ENCODE data around the gene ATP10A.

Gene ATP10A

GRCh38 chr15:25780479-25781255 lies 82.5 kb downstream of the ATP10A start:
- no peak overlapping the region for H3K27ac Mint-ChIP-seq
- no peaks in the 10 kb centered on the region for H3K27me3 Mint-ChIP-seq (ENCODE audit: low read depth)
- H3K4me3 Mint-ChIP-seq: no peak overlapping the region
- H3K9me3 Mint-ChIP-seq: no peaks in the 10 kb centered on the region
- H3K36me3 Mint-ChIP-seq (ENCODE audit: low read depth): no peaks in the 10 kb centered on the region
- H3K4me1 Mint-ChIP-seq: peaks cover 24% of the 10 kb centered on the region
- TF ChIP-seq, protein P1, sequence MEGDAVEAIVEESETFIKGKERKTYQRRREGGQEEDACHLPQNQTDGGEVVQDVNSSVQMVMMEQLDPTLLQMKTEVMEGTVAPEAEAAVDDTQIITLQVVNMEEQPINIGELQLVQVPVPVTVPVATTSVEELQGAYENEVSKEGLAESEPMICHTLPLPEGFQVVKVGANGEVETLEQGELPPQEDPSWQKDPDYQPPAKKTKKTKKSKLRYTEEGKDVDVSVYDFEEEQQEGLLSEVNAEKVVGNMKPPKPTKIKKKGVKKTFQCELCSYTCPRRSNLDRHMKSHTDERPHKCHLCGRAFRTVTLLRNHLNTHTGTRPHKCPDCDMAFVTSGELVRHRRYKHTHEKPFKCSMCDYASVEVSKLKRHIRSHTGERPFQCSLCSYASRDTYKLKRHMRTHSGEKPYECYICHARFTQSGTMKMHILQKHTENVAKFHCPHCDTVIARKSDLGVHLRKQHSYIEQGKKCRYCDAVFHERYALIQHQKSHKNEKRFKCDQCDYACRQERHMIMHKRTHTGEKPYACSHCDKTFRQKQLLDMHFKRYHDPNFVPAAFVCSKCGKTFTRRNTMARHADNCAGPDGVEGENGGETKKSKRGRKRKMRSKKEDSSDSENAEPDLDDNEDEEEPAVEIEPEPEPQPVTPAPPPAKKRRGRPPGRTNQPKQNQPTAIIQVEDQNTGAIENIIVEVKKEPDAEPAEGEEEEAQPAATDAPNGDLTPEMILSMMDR (IDR thresholded peaks at IDR 0.05; ENCODE audit: unreplicated experiment in 3 of 3): no peak

- no peaks in the 10 kb centered on the region for H3K36me3 Mint-ChIP-seq (ENCODE audit: low read depth)
- H3K27me3 Mint-ChIP-seq (ENCODE audit: low read depth): no peaks in the 10 kb centered on the region
- TF ChIP-seq, protein P1 (IDR thresholded peaks at IDR 0.05; ENCODE audit: unreplicated experiment in 3 of 3): no peak
- H3K9me3 Mint-ChIP-seq: no peaks in the 10 kb centered on the region
- no peak overlapping the region for H3K4me3 Mint-ChIP-seq
- H3K4me1 Mint-ChIP-seq: peaks cover 41% of the 10 kb centered on the region
- H3K27ac Mint-ChIP-seq: peak overlapping the region in 2 of 3 experiments; percentile 10 to 23
Observed at GRCh38 chr15:25778161-25778560, 85.0 kb downstream of the ATP10A start.

DNA sequence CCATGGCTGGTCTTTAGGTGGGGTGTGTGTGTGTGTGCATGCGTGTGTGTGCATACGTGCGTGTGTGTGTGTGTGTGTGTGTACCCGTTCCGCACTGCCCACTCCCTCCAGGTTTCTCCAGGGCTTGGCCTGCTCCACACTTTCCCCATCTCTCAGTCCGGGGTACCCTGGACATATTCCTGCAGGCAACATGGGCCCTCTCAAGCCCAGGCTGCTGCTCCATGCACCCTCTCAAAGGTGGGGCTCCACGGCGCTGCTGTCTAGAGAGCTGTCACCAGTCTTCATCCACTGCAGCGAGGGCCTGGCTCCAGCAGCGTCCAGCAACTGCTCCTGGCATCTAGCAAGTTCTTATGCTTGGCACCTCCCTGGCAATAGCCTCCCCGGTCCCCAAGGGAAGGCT lies 86.1 kb downstream of the ATP10A start:
- H3K4me3 Mint-ChIP-seq: no peak overlapping the region
- H3K9me3 Mint-ChIP-seq: no peaks in the 10 kb centered on the region
- no peaks in the 10 kb centered on the region for H3K36me3 Mint-ChIP-seq (ENCODE audit: low read depth)
- no peak overlapping the region for H3K27ac Mint-ChIP-seq
- peaks cover 44% of the 10 kb centered on the region for H3K4me1 Mint-ChIP-seq
- H3K27me3 Mint-ChIP-seq (ENCODE audit: low read depth): no peaks in the 10 kb centered on the region
- TF ChIP-seq, protein P1 (IDR thresholded peaks at IDR 0.05; ENCODE audit: unreplicated experiment in 3 of 3): no peak

DNA sequence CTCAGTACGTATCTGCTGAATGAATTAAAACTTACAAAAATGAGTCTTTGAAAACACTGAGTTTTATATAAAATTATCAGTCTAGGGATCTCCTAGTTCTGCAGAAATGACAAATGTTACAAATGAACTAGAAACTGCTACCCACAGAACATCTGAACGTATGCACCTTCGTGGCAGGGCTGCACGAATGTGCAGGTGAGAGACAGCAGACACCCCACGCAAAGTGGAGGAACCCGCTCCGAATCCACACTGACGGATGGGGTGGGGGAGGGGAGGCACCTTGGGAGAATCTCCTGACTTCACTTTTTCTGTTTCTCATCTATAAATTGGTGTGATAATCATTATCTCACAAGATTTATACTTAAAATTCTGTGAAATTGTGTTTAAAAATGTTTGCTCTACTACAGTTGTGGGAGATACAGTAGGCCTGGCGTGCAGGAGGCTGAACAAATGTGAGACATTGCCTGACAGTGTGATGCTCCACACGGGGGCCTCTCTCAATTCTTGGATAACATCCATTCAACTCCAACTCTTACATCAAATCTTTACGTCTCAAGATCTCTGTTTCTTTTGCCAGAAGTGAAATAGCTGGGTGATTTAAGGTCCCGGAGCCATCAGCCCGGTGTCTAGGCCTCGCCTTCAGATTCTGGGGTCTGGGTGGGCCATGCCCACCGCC lies 86.9 kb downstream of the ATP10A start:
- Mint-ChIP-seq H3K4me1 (peaks cover 44% of the 10 kb centered on the region), H3K27me3 (ENCODE audit: low read depth) (no peaks in the 10 kb centered on the region), H3K27ac (peak overlapping the region; percentile 3 to 74 (median 68)), H3K36me3 (ENCODE audit: low read depth) (no peaks in the 10 kb centered on the region), H3K4me3 (peak overlapping the region in 2 of 3 experiments; percentile 25 to 47), H3K9me3 (no peaks in the 10 kb centered on the region)
- TF ChIP-seq, protein P1 (IDR thresholded peaks at IDR 0.05; ENCODE audit: unreplicated experiment in 3 of 3): no peak

DNA sequence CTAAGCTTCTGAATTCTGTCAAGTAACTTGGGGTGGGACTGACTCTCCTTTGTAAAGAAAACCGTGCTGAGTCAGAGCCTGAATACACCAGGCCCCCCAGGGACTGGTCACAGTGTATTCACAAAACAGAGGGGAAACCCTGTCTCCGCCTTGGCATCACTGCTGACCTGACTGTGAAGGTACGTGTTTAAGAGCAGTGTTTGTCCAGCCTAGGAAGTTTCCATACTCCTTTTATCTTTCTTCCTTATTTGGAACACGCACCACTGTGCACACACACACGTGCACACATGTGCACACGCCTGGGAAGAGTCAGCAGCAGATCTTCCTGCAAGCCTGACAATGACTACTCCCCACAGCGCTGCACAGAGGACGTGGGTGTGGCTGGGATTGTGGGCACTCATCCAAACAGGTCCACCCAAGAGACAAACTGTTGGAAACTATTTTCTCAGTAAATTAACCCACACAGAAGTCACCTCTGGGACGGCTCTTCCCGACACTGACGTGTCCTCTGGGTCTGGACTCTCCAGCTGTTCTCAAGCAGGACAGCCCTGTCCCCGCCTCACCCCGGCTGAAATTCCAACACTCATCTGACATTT lies 87.7 kb downstream of the ATP10A start:
- Mint-ChIP-seq H3K27me3 (ENCODE audit: low read depth) (no peaks in the 10 kb centered on the region), H3K4me3 (peak overlapping the region in 1 of 3 experiments; percentile 47), H3K27ac (peak overlapping the region; percentile 3 to 74 (median 68)), H3K36me3 (ENCODE audit: low read depth) (no peaks in the 10 kb centered on the region), H3K4me1 (peaks cover 44% of the 10 kb centered on the region), H3K9me3 (no peaks in the 10 kb centered on the region)
- TF ChIP-seq, protein P1 (IDR thresholded peaks at IDR 0.05; ENCODE audit: unreplicated experiment in 3 of 3): no peak

All from nephron (organoid).